ENCODE results near the gene SPARCL1. TPM values are rescaled to one million over a fixed set of nuclear protein-coding genes. Genes with fewer than 3 reads are reported as not detected.

SPARCL1 gene
- total and polyA plus RNA-seq, 9 of the 15 experiments (the other 6 are each of a cell fraction or from before 2014, with no cell fraction given): 0.03 to 0.71 (median 0.05) TPM; not detected in 3

- ChIA-PET CTCF (ENCODE audit: low intra/inter-chr PET ratio) (no interaction called here), POLR2A (no interaction called here)
- FAIRE-seq: no peak
- in situ Hi-C loops (cut with MboI) (no loop called here), intact Hi-C loops (cut with micrococcal nuclease) (no loop called here)
- no peak for ATAC-seq
- no TSS peak for BruUV-seq (replicated peaks)
- peaks cover 77% of the 10 kb centered on the region for H3K79me2 ChIP-seq (ENCODE audit: control insufficient read depth, insufficient read depth, low read length)
- H3K4me3 ChIP-seq: no peak overlapping the region
- H3K9me3 ChIP-seq (replicated peaks; ENCODE audit: control insufficient read depth, insufficient read depth, low read depth, low read length): no peaks in the 10 kb centered on the region
- no peaks in the 10 kb centered on the region for H3K9me1 ChIP-seq (ENCODE audit: control insufficient read depth, insufficient read depth, low read length)
- WGBS (ENCODE audit: insufficient coverage, low coverage, missing lambda C conversion rate): 87% methylated on average over 1 of the region's 1 CpG
- no peaks in the 10 kb centered on the region for H4K20me1 ChIP-seq (replicated peaks; ENCODE audit: control insufficient read depth, insufficient read depth, low read length)
- H3K27ac ChIP-seq (ENCODE audit: extremely low read depth, low read depth, low read length): no peak overlapping the region
- DNase-seq (ENCODE audit: extremely low read depth in 1 of 4, low spot score in 3 of 4): no peak
- H3K36me3 ChIP-seq (ENCODE audit: control insufficient read depth, insufficient read depth, low read length): no peaks in the 10 kb centered on the region
- no peaks in the 10 kb centered on the region for H3K27me3 ChIP-seq (ENCODE audit: control insufficient read depth in 2 of 2, insufficient read depth in 2 of 2, low read length in 2 of 2)
- H2AFZ ChIP-seq (ENCODE audit: low read depth, low read length): no peak overlapping the region
- no peak overlapping the region for H3K4me2 ChIP-seq (ENCODE audit: insufficient read depth, low read length)
- peaks cover 7% of the 10 kb centered on the region in 2 experiments; a peak in 4 of 5 replicates for H3K4me1 ChIP-seq (replicated peaks in 1 of 2; ENCODE audit: control insufficient read depth in 2 of 2, insufficient read depth in 2 of 2, low read length in 2 of 2)
- no peak overlapping the region for H3K9ac ChIP-seq (ENCODE audit: insufficient read depth in 1 of 2, low read depth in 2 of 2, low read length in 2 of 2)
- TF ChIP-seq MED1 (CRISPR knock-in tag; IDR thresholded peaks at IDR 0.05; ENCODE audit: borderline replicate concordance) (no peak), RCOR1 (IDR thresholded peaks at IDR 0.05; ENCODE audit: borderline replicate concordance in 1 of 2, low read depth in 2 of 2, low read length in 2 of 2) (no peak), PCBP2 (IDR thresholded peaks at IDR 0.05; ENCODE audit: low read depth, low read length, poor library complexity, severe bottlenecking) (no peak), CREB5 (CRISPR knock-in tag; IDR thresholded peaks at IDR 0.05) (no peak), ZNF780A (CRISPR knock-in tag; IDR thresholded peaks at IDR 0.05) (no peak), ZNF766 (CRISPR knock-in tag; conservative IDR thresholded peaks at IDR 0.05) (no peak), ZNF584 (CRISPR knock-in tag; IDR thresholded peaks at IDR 0.05; ENCODE audit: low read depth) (no peak), SNRNP70 (optimal IDR thresholded peaks at IDR 0.05; ENCODE audit: low read depth, low read length) (no peak), ZNF274 (IDR thresholded peaks at IDR 0.05; ENCODE audit: borderline replicate concordance, low read depth, low read length) (no peak), HNRNPK (IDR thresholded peaks at IDR 0.05; ENCODE audit: low read depth, low read length, poor library complexity, severe bottlenecking) (no peak), E2F4 (CRISPR knock-in tag; IDR thresholded peaks at IDR 0.05; ENCODE audit: low read depth) (no peak)
These were observed 101.7 kb downstream of the SPARCL1 start for GRCh38 chr4:87427518-87427868.

Data from K562 (cell line).